ENCODE measurements around the gene ARL17B.
"Not testable (repeated sequence)": the region's sequence is repeated elsewhere in the genome, so short reads cannot be mapped to it uniquely, and the experiment has no call there.

Gene ARL17B

GRCh38 chr17:46287587-46287986, 74.0 kb downstream of the ARL17B start:
- DNase-seq: not testable (repeated sequence)

DNA sequence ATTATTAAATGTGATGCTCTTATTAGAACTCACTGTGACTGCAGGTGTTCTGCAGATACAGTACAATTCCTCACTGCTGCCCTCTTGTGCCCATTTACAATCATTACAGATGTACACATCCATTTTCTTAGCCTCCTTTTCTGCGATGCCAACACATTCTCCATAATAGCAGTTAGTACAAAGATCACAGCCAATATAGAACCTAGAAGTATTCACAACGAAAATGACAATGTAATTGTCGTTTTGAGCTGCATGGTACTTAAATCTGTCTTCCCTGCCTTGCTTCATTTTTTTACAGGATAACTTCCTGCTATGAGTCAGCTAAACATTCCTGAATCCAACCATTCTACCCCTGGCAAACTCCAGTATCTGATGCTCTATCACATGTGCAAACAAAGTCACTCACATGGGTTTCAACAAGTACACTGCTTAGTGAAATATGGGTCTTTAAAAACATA, 74.8 kb downstream of the ARL17B start:
- DNase-seq: peak; percentile 73

DNA sequence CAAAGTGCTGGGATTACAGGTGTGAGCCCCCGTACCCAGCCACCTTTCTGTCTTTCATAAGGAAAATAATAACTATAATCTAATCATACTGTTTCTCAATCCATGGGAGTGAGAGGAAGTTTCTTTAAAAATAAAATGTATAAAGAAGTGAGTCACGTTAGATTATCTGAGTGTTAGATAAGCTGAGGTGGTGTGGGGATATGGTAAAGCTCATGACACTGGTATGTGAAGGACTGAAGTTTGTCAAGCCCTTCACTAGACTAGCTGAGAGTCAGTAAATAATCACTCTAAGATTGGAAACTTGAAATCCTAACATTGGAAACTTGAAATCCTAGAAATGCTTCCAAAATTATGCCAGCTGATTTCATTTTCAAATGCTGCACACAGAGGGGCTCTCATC, 76.1 kb downstream of the ARL17B start:
- DNase-seq: not testable (repeated sequence)

DNA sequence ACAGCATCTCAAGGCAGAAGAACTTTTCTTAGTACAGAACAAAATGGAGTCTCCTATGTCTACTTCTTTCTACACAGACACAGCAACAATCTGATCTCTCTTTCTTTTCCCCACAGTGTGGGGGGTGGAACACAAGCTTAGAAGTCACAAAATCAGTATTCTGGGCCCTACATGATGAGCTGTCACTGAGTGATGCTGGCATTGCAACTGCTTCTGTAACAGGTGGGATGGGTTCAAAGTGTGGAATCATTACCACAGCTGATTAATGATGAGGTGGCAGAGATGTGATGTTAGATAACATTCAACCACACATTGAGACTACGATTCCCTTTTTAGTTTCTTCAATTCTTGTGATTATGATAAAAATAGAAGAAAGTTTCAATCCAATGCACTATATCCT, 77.1 kb downstream of the ARL17B start:
- not testable (repeated sequence) for DNase-seq

DNA sequence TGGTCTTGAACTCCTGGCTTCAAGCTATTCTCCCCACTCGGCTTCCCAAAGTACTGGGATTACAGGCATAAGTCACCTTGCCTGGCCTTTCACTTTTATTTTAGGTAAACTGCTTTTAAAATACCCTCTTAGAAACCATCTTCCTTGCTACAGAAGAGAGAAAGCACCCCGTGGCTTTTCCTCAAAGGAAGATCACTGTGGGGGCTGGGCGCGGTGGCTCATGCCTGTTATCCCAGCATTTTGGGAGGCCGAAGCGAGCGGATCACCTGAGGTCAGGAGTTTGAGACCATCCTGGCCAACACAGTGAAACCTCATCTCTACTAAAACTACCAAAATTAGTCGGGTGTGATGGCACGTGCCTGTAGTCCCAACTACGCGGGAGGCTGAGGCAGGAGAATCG, 78.9 kb downstream of the ARL17B start:
- DNase-seq: not testable (repeated sequence)

- not testable (repeated sequence) for DNase-seq
Observed at GRCh38 chr17:46281336-46281735, 80.2 kb downstream of the ARL17B start.

DNA sequence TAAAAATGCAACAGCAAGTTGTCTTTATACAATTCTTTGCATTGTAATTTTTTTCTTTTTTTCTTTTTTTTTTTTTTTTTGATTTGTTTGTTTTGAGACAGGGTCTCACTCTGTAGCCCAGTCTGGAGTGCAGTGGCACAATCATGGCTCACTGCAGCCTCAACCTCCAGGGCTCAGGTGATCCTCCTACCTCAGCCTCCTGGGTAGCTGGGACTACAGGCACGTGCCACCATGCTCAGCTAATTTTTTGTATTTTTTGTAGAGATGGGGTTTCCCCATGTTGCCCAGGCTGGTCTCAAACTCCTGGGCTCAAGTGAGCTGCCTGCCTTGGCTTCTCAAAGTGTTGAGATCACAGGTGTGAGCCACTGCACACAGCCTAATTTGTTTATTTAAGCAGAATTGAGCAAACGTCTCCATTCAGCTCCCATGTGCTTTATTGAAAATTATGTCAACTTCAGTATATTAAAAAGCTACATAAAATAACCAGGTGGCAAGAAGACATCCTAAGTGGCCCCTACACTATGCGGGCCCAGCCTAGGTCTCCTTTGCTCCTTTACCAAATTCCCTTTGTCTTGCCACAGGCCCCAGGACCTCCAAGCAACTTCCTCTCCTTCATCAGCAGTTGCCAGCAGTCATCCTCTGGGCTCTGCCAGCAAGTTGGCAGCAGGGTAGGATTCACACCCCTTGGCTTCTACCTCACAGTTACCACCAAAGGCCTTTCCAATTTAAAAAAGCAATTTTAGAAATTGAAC, 84.7 kb downstream of the ARL17B start:
- DNase-seq: not testable (repeated sequence)

DNA sequence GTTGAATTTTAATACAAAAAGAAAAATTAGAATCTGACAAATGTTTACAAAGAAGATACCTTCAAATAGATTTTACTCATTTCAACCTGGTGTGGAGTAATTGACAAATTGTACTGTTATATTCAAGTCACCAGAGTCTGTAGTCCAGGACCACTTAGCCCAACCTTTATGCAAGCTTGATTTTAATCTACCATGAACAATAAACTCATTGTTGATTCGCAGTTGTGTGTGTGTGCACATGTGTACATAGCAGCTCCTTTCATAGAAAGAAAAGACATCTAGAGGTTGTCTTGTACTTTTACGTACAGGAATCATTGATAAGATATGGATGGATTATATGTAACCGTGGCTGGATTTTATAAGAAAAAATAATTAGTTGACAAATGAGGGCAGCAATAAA, 87.3 kb downstream of the ARL17B start:
- no peak for DNase-seq

DNA sequence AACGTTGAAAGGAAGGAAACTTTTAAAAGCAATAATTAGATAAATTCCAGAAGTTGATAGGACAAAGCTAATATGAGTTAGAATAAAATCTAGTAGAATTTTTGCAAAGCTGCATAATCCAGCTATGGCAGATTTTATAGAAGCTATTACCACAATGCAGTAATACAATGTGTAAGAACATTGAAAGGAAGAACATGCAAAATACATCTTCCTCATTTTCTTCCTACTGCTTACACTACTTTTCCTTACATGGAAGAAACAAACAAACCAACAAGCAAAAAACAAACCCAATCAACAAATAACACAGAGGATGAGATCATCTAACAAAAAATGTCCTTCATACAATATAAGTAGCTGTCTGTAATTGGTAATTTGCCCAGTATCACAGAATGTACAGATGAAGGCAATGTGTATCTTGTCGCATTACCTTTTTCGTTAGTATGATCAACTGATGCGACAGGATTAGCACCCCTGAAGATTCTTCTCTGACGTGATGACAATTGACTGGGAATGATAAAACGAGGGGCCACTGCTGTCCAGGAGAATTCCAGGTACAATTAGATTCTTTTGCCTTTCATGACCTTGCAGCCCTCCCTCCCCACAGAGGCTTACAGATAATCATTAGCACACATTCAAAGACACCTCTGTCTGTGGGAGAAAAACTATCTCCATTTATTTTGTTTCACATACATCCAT, 87.9 kb downstream of the ARL17B start:
- DNase-seq: no peak

DNA sequence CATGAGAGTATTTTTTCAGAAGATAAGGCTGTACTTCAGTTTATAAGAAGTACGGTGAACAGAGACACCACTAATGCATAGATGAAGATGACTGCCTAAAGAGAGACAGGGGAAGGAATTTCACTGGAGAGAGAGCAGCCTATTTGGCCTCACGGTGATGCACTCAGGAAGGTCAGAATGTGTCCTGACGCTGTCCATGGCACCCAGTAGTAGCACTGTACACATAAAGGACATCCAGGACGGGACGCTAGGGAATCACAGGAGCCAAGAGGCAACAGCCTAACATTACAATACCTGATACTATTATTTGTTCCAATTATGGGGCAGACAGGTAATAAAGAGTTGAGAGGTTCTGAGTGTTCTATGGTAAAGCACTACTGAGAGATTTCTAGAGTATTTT, 91.5 kb downstream of the ARL17B start:
- no peak for DNase-seq

GRCh38 chr17:46266656-46267544, 94.7 kb downstream of the ARL17B start:
- no peak for DNase-seq

- DNase-seq: not testable (repeated sequence)
Observed at GRCh38 chr17:46266063-46266655, 95.4 kb downstream of the ARL17B start.

DNA sequence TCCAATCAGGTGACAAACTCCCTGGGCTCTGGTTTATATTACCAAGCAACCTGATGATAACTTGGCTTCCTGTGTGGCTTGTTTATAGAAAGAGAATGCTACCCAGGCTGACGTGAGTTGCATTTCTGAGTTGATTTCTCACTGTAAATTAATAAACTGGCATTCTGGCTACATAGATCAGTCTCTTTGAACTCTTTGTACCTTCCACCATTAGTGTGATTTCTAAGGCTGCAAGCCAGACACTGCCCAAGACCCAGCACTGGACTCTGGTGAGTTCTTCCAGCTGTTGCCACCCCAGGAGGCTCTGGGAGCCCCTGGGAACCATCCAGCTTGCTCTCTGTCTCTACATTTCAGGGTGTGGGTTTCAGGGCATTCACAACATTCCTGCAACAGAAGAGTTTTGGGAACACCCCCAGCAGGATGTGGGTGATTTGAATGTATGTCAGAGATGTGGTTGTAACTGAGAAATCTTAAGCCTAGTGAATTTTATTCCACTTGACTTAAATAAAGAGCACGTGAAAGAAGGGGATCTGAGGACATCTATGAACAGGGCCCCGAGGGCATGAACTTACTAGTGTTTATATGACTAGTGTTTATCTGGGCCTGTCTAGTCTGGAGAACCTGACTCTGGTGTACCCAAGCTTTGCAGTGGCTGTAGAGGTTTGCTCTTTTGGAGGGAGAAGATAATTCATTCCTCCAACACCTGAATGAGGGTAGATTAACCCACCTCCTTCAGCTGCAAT, 96.9 kb downstream of the ARL17B start:
- DNase-seq: no peak

GRCh38 chr17:46262271-46262670, 99.3 kb downstream of the ARL17B start:
- no peak for DNase-seq

GRCh38 chr17:46259845-46260661, 101.5 kb downstream of the ARL17B start:
- not testable (repeated sequence) for DNase-seq

DNA sequence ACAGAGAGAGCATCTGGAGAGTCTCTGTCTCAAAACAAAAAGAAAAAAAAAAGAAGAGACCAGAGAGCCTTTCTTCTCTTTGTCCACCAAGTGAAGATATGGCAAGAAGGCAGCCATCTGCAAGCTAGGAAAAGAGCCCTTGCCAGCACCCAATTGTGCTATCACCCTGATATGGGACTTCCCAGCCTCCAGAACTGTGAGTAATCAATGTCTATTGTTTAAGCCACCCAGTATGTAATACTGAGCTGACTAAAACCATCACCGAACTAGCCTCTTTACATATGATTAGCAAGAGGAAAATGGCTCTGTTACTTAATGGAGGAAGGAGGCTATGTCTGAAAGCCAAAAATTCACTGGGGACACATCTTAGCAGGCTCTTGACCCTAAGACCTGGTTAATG, 105.2 kb downstream of the ARL17B start:
- DNase-seq: not testable (repeated sequence)

- DNase-seq: not testable (repeated sequence)
Observed at GRCh38 chr17:46254215-46254614, 107.4 kb downstream of the ARL17B start.

- not testable (repeated sequence) for DNase-seq
Observed at GRCh38 chr17:46253722-46254121, 107.8 kb downstream of the ARL17B start.

DNA sequence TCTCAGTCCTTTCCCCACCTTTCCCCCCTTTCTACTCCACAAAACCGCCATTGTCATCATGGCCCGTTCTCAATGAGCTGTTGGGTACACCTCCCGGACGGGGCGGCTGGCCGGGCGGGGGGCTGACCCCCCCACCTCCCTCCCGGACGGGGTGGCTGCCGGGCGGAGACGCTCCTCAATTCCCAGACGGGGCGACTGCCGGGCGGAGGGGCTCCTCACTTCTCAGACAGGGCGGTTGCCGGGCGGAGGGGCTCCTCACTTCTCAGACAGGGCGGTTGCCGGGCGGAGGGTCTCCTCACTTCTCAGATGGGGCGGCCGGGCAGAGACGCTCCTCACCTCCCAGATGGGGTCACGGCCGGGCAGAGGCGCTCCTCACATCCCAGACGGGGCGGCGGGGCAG, 108.8 kb downstream of the ARL17B start:
- not testable (repeated sequence) for DNase-seq

DNA sequence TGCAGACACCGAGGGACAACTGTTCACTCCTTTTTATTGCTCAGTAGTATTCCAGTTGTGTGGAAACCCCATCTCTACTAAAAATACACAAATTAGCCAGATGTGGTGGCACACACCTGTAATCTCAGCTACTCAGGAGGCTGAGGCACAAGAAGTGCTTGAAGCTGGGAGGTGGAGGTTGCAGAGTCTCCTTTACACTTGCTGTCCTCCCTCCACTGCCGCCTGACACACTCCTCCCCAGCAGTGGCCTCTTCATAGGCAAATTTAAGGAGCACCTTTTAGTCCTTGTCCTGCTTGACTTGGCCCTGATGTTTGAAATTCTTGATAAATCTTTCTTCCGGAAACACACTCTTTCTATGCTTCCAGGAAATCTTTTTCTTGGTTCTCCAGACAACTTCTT, 112.4 kb downstream of the ARL17B start:
- not testable (repeated sequence) for DNase-seq

Measured in NCI-H524 treated with DMSO at 0.1 percent for 48 hours (cell line).